IMR-90 (cell line): Measurements from ENCODE around the gene ABCA3. TPM values are rescaled to one million over a fixed set of nuclear protein-coding genes. Genes with fewer than 3 reads are reported as not detected.

Experiments
- ATAC-seq: fragments of 200-7000 bp; cut with Tn5 transposase; 2 replicates; pipeline ENCODE4 v1.9.1; 2020; ENCODE audit warnings: low read depth, mild to moderate bottlenecking, moderate library complexity
- BruUV-seq: library from RNA; stranded (reverse); fragments of 400-500 nt; replicated peaks from 2 replicates; lab custom pipeline; 2021; lab: Mats Ljungman, UMichigan
- CTCF ChIA-PET: fragments of 300-600 bp; formaldehyde crosslinking; extraction: SDS; loops from one replicate; lab custom pipeline; 2021; ENCODE audit warnings: antibody characterized with exemption; lab: Yijun Ruan, JAX
- POLR2A ChIA-PET: fragments of 300-600 bp; sonication (Branson Sonifier 250); formaldehyde crosslinking; loops from one replicate; lab custom pipeline; 2022; ENCODE audit warnings: antibody characterized with exemption; ENCODE audit not compliant: unreplicated experiment; lab: Charles Lee
- DNase-seq: peaks from one replicate; pipeline ENCODE4 v3.0.0; 2013
- H2AFZ ChIP-seq: replicated peaks from 2 replicates; pipeline ENCODE3; 2013; ENCODE audit warnings: low read length, mild to moderate bottlenecking; ENCODE audit not compliant: poor library complexity
- H2AK5ac ChIP-seq: 2 replicates; pipeline ENCODE4 v1.6.1; 2013; ENCODE audit warnings: low read depth, low read length, inconsistent platforms
- H2AK9ac ChIP-seq: replicated peaks from 2 replicates; pipeline ENCODE3; 2013; ENCODE audit warnings: mild to moderate bottlenecking, low read depth, low read length, moderate library complexity; ENCODE audit not compliant: poor library complexity
- H2BK120ac ChIP-seq: 2 replicates; pipeline ENCODE4 v1.6.1; 2013; ENCODE audit warnings: low read depth, low read length, inconsistent platforms
- H2BK15ac ChIP-seq: 3 replicates; pipeline ENCODE4 v1.6.1; 2013; ENCODE audit warnings: low read depth, low read length, inconsistent platforms
- H2BK20ac ChIP-seq: 2 replicates; pipeline ENCODE4 v1.6.1; 2013; ENCODE audit warnings: low read depth, mild to moderate bottlenecking, inconsistent platforms, low read length, moderate library complexity
- H2BK5ac ChIP-seq: 2 replicates; pipeline ENCODE4 v1.6.1; 2013; ENCODE audit warnings: mild to moderate bottlenecking, low read depth, low read length, inconsistent platforms; ENCODE audit not compliant: poor library complexity, severe bottlenecking
- H3K14ac ChIP-seq: replicated peaks from 2 replicates; pipeline ENCODE4 v1.6.1; 2013; ENCODE audit warnings: low read depth, low read length, inconsistent platforms
- H3K18ac ChIP-seq: 2 replicates; pipeline ENCODE4 v1.6.1; 2013; ENCODE audit warnings: low read depth, low read length, control low read depth
- H3K23ac ChIP-seq: 2 replicates; pipeline ENCODE4 v1.6.1; 2013; ENCODE audit warnings: low read depth, low read length, inconsistent platforms
- H3K27ac ChIP-seq: 2 replicates; pipeline ENCODE4 v1.5.1; 2013; ENCODE audit warnings: mild to moderate bottlenecking, control low read depth, low read length; ENCODE audit not compliant: insufficient read depth
- H3K27me3 ChIP-seq: 2 replicates; pipeline ENCODE4 v1.6.1; 2013; ENCODE audit warnings: low read length; ENCODE audit not compliant: control insufficient read depth, insufficient read depth
- H3K36me3 ChIP-seq: 2 replicates; pipeline ENCODE4 v1.6.1; 2013; ENCODE audit warnings: low read length, mixed read lengths; ENCODE audit not compliant: control insufficient read depth, insufficient read depth
- H3K4ac ChIP-seq: 2 replicates; pipeline ENCODE4 v1.6.1; 2013; ENCODE audit warnings: low read depth, low read length, inconsistent platforms
- H3K4me1 ChIP-seq: 2 replicates; pipeline ENCODE4 v1.6.1; 2013; ENCODE audit warnings: low read length, mixed read lengths; ENCODE audit not compliant: control insufficient read depth, insufficient read depth
- H3K4me2 ChIP-seq: 2 replicates; pipeline ENCODE4 v1.6.1; 2013; ENCODE audit warnings: low read depth, mild to moderate bottlenecking, control low read depth, low read length, moderate library complexity
- H3K4me3 ChIP-seq: 2 replicates; pipeline ENCODE4 v1.5.1; 2013; ENCODE audit warnings: low read depth, mild to moderate bottlenecking, control low read depth, low read length, moderate library complexity; ENCODE audit not compliant: insufficient read depth
- H3K56ac ChIP-seq: 2 replicates; pipeline ENCODE4 v1.6.1; 2013; ENCODE audit warnings: low read length, inconsistent platforms; ENCODE audit not compliant: insufficient read depth; ENCODE audit errors: extremely low read depth
- H3K79me1 ChIP-seq, 2 experiments: 2 replicates each; pipeline ENCODE4 v1.6.1; 2013; ENCODE audit warnings: low read length in 2 of 2, inconsistent platforms in 1 of 2, low read depth in 1 of 2
- H3K9ac ChIP-seq: 2 replicates; pipeline ENCODE4 v1.6.1; 2013; ENCODE audit warnings: low read depth, low read length, control low read depth
- H3K9me1 ChIP-seq: 2 replicates; pipeline ENCODE4 v1.6.1; 2013; ENCODE audit warnings: low read length, inconsistent platforms; ENCODE audit not compliant: insufficient read depth
- H3K9me3 ChIP-seq: 2 replicates; pipeline ENCODE4 v1.6.1; 2013; ENCODE audit warnings: low read length; ENCODE audit not compliant: control insufficient read depth, insufficient read depth
- H4K20me1 ChIP-seq: 2 replicates; pipeline ENCODE4 v1.6.1; 2013; ENCODE audit warnings: low read length, inconsistent platforms; ENCODE audit not compliant: insufficient read depth
- H4K5ac ChIP-seq: 2 replicates; pipeline ENCODE4 v1.6.1; 2013; ENCODE audit warnings: mild to moderate bottlenecking, low read depth, low read length, control low read depth
- H4K8ac ChIP-seq, 2 experiments: 2 replicates each; pipeline ENCODE4 v1.6.1; 2013; ENCODE audit warnings: low read depth in 2 of 2, low read length in 2 of 2, control low read depth in 1 of 2, inconsistent platforms in 1 of 2
- H4K91ac ChIP-seq: 2 replicates; pipeline ENCODE4 v1.6.1; 2013; ENCODE audit warnings: low read depth, low read length, inconsistent platforms; ENCODE audit not compliant: insufficient read depth
- BHLHE40 ChIP-seq: fragments of 150-350 bp; IDR thresholded peaks from 2 replicates; pipeline ENCODE4 v1.6.1; 2016; ENCODE audit warnings: mild to moderate bottlenecking, low read depth, low read length
- CEBPB ChIP-seq: IDR thresholded peaks from 2 replicates; pipeline ENCODE4 v1.6.1; 2012; ENCODE audit warnings: low read depth, low read length, improper control_type of control experiment
- CHD1 ChIP-seq: IDR thresholded peaks from 2 replicates; pipeline ENCODE4 v1.6.1; 2012; ENCODE audit warnings: low read depth, low read length, improper control_type of control experiment
- CTCF ChIP-seq: conservative IDR thresholded peaks from 2 replicates; pipeline ENCODE4 v1.5.1; 2012; ENCODE audit warnings: mild to moderate bottlenecking, low read depth, low read length, improper control_type of control experiment
- FOS ChIP-seq: fragments of 150-350 bp; IDR thresholded peaks from 2 replicates; pipeline ENCODE4 v1.6.1; 2016; ENCODE audit warnings: low read depth, low read length
- MAFK ChIP-seq: IDR thresholded peaks from 2 replicates; pipeline ENCODE4 v1.6.1; 2012; ENCODE audit warnings: low read depth, low read length, improper control_type of control experiment
- MAZ ChIP-seq: IDR thresholded peaks from 2 replicates; pipeline ENCODE4 v1.6.1; 2012; ENCODE audit warnings: low read depth, mild to moderate bottlenecking, low read length, improper control_type of control experiment, moderate library complexity, borderline replicate concordance
- MXI1 ChIP-seq: IDR thresholded peaks from 2 replicates; pipeline ENCODE4 v1.6.1; 2012; ENCODE audit warnings: low read depth, mild to moderate bottlenecking, low read length, moderate library complexity, borderline replicate concordance
- NFE2L2 ChIP-seq: fragments of 150-350 bp; IDR thresholded peaks from 2 replicates; pipeline ENCODE4 v1.6.1; 2016; ENCODE audit warnings: low read depth, mild to moderate bottlenecking, low read length
- POLR2A ChIP-seq: IDR thresholded peaks from 2 replicates; pipeline ENCODE4 v1.6.1; 2012; ENCODE audit warnings: mild to moderate bottlenecking, low read depth, low read length
- RAD21 ChIP-seq: IDR thresholded peaks from 2 replicates; pipeline ENCODE4 v1.6.1; 2012; ENCODE audit warnings: low read length, improper control_type of control experiment
- USF2 ChIP-seq: fragments of 150-350 bp; IDR thresholded peaks from 2 replicates; pipeline ENCODE4 v1.6.1; 2017; ENCODE audit warnings: mild to moderate bottlenecking, antibody characterized with exemption, low read length, low read depth
- WGBS, 2 experiments: methylation state at CpG; one replicate each; pipeline versions ENCODE4 v1.1.5 to v1.1.7; 2013; ENCODE audit warnings: missing lambda C conversion rate in 2 of 2; ENCODE audit not compliant: insufficient read length in 1 of 2; ENCODE audit errors: extremely low coverage in 2 of 2; 5-methylcytosine and 5-hydroxymethylcytosine counted together
- dilution Hi-C: fragments of 300-500 bp; cut with HindIII; formaldehyde crosslinking; loops from one replicate; pipeline ENCODE4 v1.14.3; 2018; ENCODE audit warnings: low sequenced_read_pairs; ENCODE audit not compliant: unreplicated experiment
- in situ Hi-C: fragments of 300-500 bp; cut with MboI; formaldehyde crosslinking; loops from 3 replicates; pipeline ENCODE4 v1.14.3; 2019; ENCODE audit warnings: low sequenced_read_pairs, inconsistent platforms, mixed read lengths
- intact Hi-C: fragments of 100-400 bp; cut with micrococcal nuclease; formaldehyde crosslinking; loops from 2 replicates; pipeline ENCODE4 v1.10.0; 2022
- polyA plus RNA-seq, 3 experiments: library from polyadenylated mRNA; depleted of rRNA; stranded (reverse); fragments of >200 nt; gene quantifications; 2 replicates each; pipeline ENCODE4 v1.2.3, GENCODE V29; 2012; ENCODE audit warnings: low replicate concordance in 1 of 3
- total RNA-seq: library from RNA; depleted of rRNA; stranded (reverse); fragments of >200 nt; gene quantifications from 2 replicates; pipeline ENCODE4 v1.2.3, GENCODE V29; 2012
- TF ChIP-seq, protein P1 (sequence below): fragments of 150-350 bp; IDR thresholded peaks from 2 replicates; pipeline ENCODE4 v1.6.1; 2016; ENCODE audit warnings: low read depth, mild to moderate bottlenecking, low read length, moderate library complexity, borderline replicate concordance

ABCA3 gene
- total and polyA plus RNA-seq, 2 of the 4 experiments (the other 2 are of a cell fraction), result 0.18 to 0.22 TPM

GRCh38 chr16:2383501-2383900 lies 43.0 kb upstream of the ABCA3 start:
- POLR2A ChIA-PET, result no interaction called here
- Histone ChIP-seq H4K20me1 (no peaks in the 10 kb centered on the region), H3K14ac (no peak overlapping the region), H4K5ac (no peak overlapping the region), H3K18ac (no peak overlapping the region), H3K4me1 (0 out of 2 replicates have a peak, but pooled peaks cover 3% of the 10 kb centered on the region), H3K9me3 (peaks cover under 1% of the 10 kb centered on the region; the same call in 1 of the 2 replicates), H3K4ac (no peak overlapping the region), H2BK15ac (no peak overlapping the region), H4K8ac (no peak overlapping the region), H3K27ac (no peak overlapping the region), H2AFZ (no peak overlapping the region), H2AK9ac (no peak overlapping the region), H3K27me3 (peaks cover 15% of the 10 kb centered on the region), H3K56ac (no peak overlapping the region), H2BK20ac (no peak overlapping the region), H3K9me1 (no peaks in the 10 kb centered on the region), H3K23ac (no peak overlapping the region), H2BK120ac (no peak overlapping the region), H2BK5ac (no peak overlapping the region), H4K91ac (no peak overlapping the region), H3K4me3 (no peak overlapping the region), H2AK5ac (no peak overlapping the region), H3K79me1 (no peaks in the 10 kb centered on the region), H3K4me2 (no peak overlapping the region), H3K36me3 (no peaks in the 10 kb centered on the region), H3K9ac (no peak overlapping the region)
- dilution Hi-C loops, result no loop called here
- DNase-seq (no peak), ATAC-seq (no peak)
- in situ Hi-C loops, result loop anchor here (25.0 kb wide), 1 partner anchor 496 kb away; no protein-coding TSS in a partner anchor
- no TSS peak for BruUV-seq
- WGBS, 2 experiments, result no CpG with 5 or more reads among the region's 1 CpG
- intact Hi-C loops, result no loop called here
- no peak for TF ChIP-seq MXI1
- TF ChIP-seq POLR2A, result no peak
- TF ChIP-seq CHD1, result no peak
- no peak for TF ChIP-seq RAD21
- TF ChIP-seq CEBPB, result no peak
- no peak for TF ChIP-seq BHLHE40
- no peak for TF ChIP-seq MAZ
- no peak for TF ChIP-seq MAFK
- no peak for TF ChIP-seq CTCF
- no peak for TF ChIP-seq NFE2L2
- TF ChIP-seq, protein P1, sequence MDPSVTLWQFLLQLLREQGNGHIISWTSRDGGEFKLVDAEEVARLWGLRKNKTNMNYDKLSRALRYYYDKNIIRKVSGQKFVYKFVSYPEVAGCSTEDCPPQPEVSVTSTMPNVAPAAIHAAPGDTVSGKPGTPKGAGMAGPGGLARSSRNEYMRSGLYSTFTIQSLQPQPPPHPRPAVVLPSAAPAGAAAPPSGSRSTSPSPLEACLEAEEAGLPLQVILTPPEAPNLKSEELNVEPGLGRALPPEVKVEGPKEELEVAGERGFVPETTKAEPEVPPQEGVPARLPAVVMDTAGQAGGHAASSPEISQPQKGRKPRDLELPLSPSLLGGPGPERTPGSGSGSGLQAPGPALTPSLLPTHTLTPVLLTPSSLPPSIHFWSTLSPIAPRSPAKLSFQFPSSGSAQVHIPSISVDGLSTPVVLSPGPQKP, result no peak
- no peak for TF ChIP-seq USF2
- TF ChIP-seq FOS, result no peak
- CTCF ChIA-PET, result interaction anchor here (0.7 kb wide), 1 partner anchor 52 kb away, joined by 3 read pairs; no protein-coding TSS in a partner anchor
